Measurements from ENCODE around the gene SLC10A1. TPM values are rescaled to one million over a fixed set of nuclear protein-coding genes. Genes with fewer than 3 reads are reported as not detected.

SLC10A1 gene
- total and polyA plus RNA-seq, 2 of the 8 experiments (the other 6 are each of a cell fraction or from before 2014, with no cell fraction given), result not detected

GRCh38 chr14:69811227-69811867, 14.3 kb upstream of the SLC10A1 start:
- no peak overlapping the region for H2AFZ ChIP-seq (ENCODE audit: low read length)
- no peaks in the 10 kb centered on the region for H4K20me1 ChIP-seq (replicated peaks in 1 of 2; ENCODE audit: control insufficient read depth in 1 of 2, insufficient read depth in 2 of 2, low read length in 2 of 2)
- H3K27me3 ChIP-seq (replicated peaks in 1 of 4; ENCODE audit: control insufficient read depth in 3 of 4, extremely low read depth in 1 of 4, insufficient read depth in 3 of 4, low read length in 3 of 4), result no peaks in the 10 kb centered on the region
- no peak overlapping the region for H2BK15ac ChIP-seq (ENCODE audit: low read length)
- no peak overlapping the region for H3K18ac ChIP-seq (ENCODE audit: extremely low read depth, low read length)
- no peak overlapping the region for H2BK120ac ChIP-seq (replicated peaks; ENCODE audit: low read depth, low read length)
- H3K4me1 ChIP-seq (replicated peaks in 1 of 4; ENCODE audit: control insufficient read depth in 3 of 4, insufficient read depth in 4 of 4, low read length in 3 of 4), result no peaks in the 10 kb centered on the region
- FAIRE-seq, result no peak
- WGBS, 2 experiments (ENCODE audit: extremely low coverage in 1 of 2, insufficient coverage in 1 of 2, insufficient read length in 1 of 2, insufficient replicate concordance in 2 of 2, low coverage in 1 of 2, low lambda C conversion rate in 2 of 2, missing lambda C conversion rate in 1 of 2), result 94% methylated on average over 13 of the region's 13 CpGs; no CpG with 5 or more reads in 1 of the 2 experiments
- peak in 1 of 2 experiments; percentile 33 for DNase-seq (ENCODE audit: low read depth in 1 of 2, low spot score in 2 of 2)
- no peak overlapping the region for H3K27ac ChIP-seq (ENCODE audit: low read depth, low read length)
- no peak overlapping the region for H3K4me3 ChIP-seq (ENCODE audit: extremely low read depth in 1 of 4, insufficient read depth in 2 of 4, low read depth in 3 of 4, low read length in 4 of 4)
- H3K36me3 ChIP-seq (ENCODE audit: control insufficient read depth in 2 of 4, insufficient read depth in 4 of 4, low read length in 3 of 4), result no peaks in the 10 kb centered on the region
- H4K8ac ChIP-seq (ENCODE audit: extremely low read depth, insufficient read depth, low read length), result no peak overlapping the region
- POLR2A ChIA-PET (ENCODE audit: partially characterized antibody), result no interaction called here
- H3K4ac ChIP-seq (replicated peaks; ENCODE audit: insufficient read length, low read depth, low read length), result no peak overlapping the region
- H2BK5ac ChIP-seq (ENCODE audit: low read depth, low read length), result no peak overlapping the region
- no peak overlapping the region for H2AK5ac ChIP-seq (ENCODE audit: low read depth, low read length)
- H3K23me2 ChIP-seq (ENCODE audit: low read depth, low read length), result no peaks in the 10 kb centered on the region
- H4K5ac ChIP-seq (ENCODE audit: insufficient read length, low read depth, low read length), result no peak overlapping the region
- no peak overlapping the region for H3K14ac ChIP-seq (ENCODE audit: insufficient read length)
- no peaks in the 10 kb centered on the region for H3K79me2 ChIP-seq (ENCODE audit: control insufficient read depth in 1 of 2, insufficient read depth in 2 of 2, low read length in 2 of 2)
- no peak overlapping the region for H2BK12ac ChIP-seq (ENCODE audit: low read depth, low read length)
- no peaks in the 10 kb centered on the region for H3K79me1 ChIP-seq (ENCODE audit: low read depth, low read length)
- H4K91ac ChIP-seq (replicated peaks; ENCODE audit: insufficient read length, low read length), result no peak overlapping the region
- H3K9ac ChIP-seq (replicated peaks in 1 of 4; ENCODE audit: extremely low read depth in 1 of 4, low read depth in 3 of 4, low read length in 3 of 4), result no peak overlapping the region
- no peaks in the 10 kb centered on the region for H3K9me3 ChIP-seq (ENCODE audit: insufficient read depth in 2 of 2, low read depth in 1 of 2, low read length in 1 of 2)
- CTCF ChIA-PET (ENCODE audit: partially characterized antibody), result interaction anchor here (1.1 to 1.5 kb wide), 4 partner anchors 9 to 235 kb away, joined by 3 to 5 read pairs (median 4); partner anchors contain the start of gene SLC10A1
- no peak overlapping the region for H3K23ac ChIP-seq (ENCODE audit: insufficient read length)
- TF ChIP-seq BACH1 (IDR thresholded peaks at IDR 0.05; ENCODE audit: low read length) (no peak), CTBP2 (IDR thresholded peaks at IDR 0.05; ENCODE audit: borderline replicate concordance, insufficient read depth, insufficient read length, low read length) (no peak), HDAC2 (IDR thresholded peaks at IDR 0.05; ENCODE audit: borderline replicate concordance in 1 of 2, low read depth in 2 of 2, low read length in 2 of 2) (no peak), BCL11A (IDR thresholded peaks at IDR 0.05; ENCODE audit: low read depth in 2 of 2, low read length in 2 of 2) (no peak), USF2 (IDR thresholded peaks at IDR 0.05; ENCODE audit: low read length) (no peak), RXRA (IDR thresholded peaks at IDR 0.05; ENCODE audit: insufficient read depth, low read depth, low read length) (no peak), POLR2A (IDR thresholded peaks at IDR 0.05; ENCODE audit: control extremely low read depth in 1 of 2, low read depth in 2 of 2, low read length in 2 of 2) (no peak)
- no peak overlapping the region for H3K4me2 ChIP-seq (ENCODE audit: insufficient read depth in 1 of 2, low read depth in 2 of 2, low read length in 2 of 2)
- no peak overlapping the region for H3K56ac ChIP-seq (replicated peaks; ENCODE audit: insufficient read length, low read depth, low read length)
- no peak overlapping the region for H2BK20ac ChIP-seq (ENCODE audit: low read length)

All from H1 (cell line).